ENCODE measurements around the gene ETV3. TPM values are rescaled to one million over a fixed set of nuclear protein-coding genes. Genes with fewer than 3 reads are reported as not detected.

ETV3 gene
- total RNA-seq, 2 experiments from 2014 or later, result 47.7 to 47.9 TPM

DNA sequence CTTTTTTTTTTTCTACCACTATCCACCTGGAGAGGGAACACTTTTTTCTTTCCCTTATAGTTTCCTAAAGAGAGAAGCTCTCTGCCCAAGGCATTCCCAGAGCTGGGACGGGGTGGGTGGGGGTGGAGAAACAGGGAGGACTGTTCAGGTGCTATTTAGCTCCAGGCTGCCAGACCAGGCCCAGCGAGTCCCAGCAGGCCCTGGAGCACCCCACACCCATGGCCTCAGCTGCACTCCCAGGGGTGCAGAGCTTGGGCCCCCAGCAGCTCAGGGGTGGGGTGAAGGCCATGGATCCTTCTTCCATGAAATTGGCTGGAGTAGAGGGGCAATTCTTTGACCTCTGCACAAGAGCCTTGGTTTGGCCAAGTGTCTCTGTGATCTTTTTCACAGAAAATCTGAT, 42.6 kb downstream of the ETV3 start:
- no peaks in the 10 kb centered on the region for H3K9me3 Mint-ChIP-seq
- DNase-seq (no peak), ATAC-seq (no peak)
- no peaks in the 10 kb centered on the region for H3K36me3 Mint-ChIP-seq (ENCODE audit: low read depth)
- ChIA-PET CTCF (interaction anchor here (5.4 kb wide), 1 partner anchor 61 kb away, joined by 27 read pairs; no protein-coding TSS in a partner anchor), POLR2A (interaction anchor here (0.8 to 1.0 kb wide), 2 partner anchors 10 to 24 kb away, joined by 3 read pairs; no protein-coding TSS in a partner anchor)
- no peak overlapping the region for H3K27ac Mint-ChIP-seq
- H3K4me3 Mint-ChIP-seq, result no peak overlapping the region
- TF ChIP-seq, protein P1, sequence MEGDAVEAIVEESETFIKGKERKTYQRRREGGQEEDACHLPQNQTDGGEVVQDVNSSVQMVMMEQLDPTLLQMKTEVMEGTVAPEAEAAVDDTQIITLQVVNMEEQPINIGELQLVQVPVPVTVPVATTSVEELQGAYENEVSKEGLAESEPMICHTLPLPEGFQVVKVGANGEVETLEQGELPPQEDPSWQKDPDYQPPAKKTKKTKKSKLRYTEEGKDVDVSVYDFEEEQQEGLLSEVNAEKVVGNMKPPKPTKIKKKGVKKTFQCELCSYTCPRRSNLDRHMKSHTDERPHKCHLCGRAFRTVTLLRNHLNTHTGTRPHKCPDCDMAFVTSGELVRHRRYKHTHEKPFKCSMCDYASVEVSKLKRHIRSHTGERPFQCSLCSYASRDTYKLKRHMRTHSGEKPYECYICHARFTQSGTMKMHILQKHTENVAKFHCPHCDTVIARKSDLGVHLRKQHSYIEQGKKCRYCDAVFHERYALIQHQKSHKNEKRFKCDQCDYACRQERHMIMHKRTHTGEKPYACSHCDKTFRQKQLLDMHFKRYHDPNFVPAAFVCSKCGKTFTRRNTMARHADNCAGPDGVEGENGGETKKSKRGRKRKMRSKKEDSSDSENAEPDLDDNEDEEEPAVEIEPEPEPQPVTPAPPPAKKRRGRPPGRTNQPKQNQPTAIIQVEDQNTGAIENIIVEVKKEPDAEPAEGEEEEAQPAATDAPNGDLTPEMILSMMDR (IDR thresholded peaks at IDR 0.05), result no peak
- H3K4me1 Mint-ChIP-seq (ENCODE audit: low read depth), result peaks cover 8% of the 10 kb centered on the region
- H3K27me3 Mint-ChIP-seq, result no peaks in the 10 kb centered on the region
- intact Hi-C loops (cut with micrococcal nuclease), result no loop called here

- Mint-ChIP-seq H3K9me3 (no peaks in the 10 kb centered on the region), H3K27me3 (peaks cover 3% of the 10 kb centered on the region), H3K27ac (no peak overlapping the region), H3K4me1 (ENCODE audit: low read depth) (peaks cover 8% of the 10 kb centered on the region), H3K36me3 (ENCODE audit: low read depth) (no peaks in the 10 kb centered on the region), H3K4me3 (no peak overlapping the region)
- TF ChIP-seq, protein P1 (IDR thresholded peaks at IDR 0.05), result no peak
- CTCF ChIA-PET, result interaction anchor here (5.4 kb wide), 1 partner anchor 61 kb away, joined by 27 read pairs; no protein-coding TSS in a partner anchor
- POLR2A ChIA-PET, result interaction anchor here (0.8 to 1.0 kb wide), 2 partner anchors 10 to 24 kb away, joined by 3 read pairs; no protein-coding TSS in a partner anchor
- intact Hi-C loops (cut with micrococcal nuclease), result no loop called here
- no peak for ATAC-seq
- DNase-seq, result no peak
These were observed 43.1 kb downstream of the ETV3 start for GRCh38 chr1:157095091-157095490.

- H3K9me3 Mint-ChIP-seq, result no peaks in the 10 kb centered on the region
- no peaks in the 10 kb centered on the region for H3K36me3 Mint-ChIP-seq (ENCODE audit: low read depth)
- no peaks in the 10 kb centered on the region for H3K4me1 Mint-ChIP-seq (ENCODE audit: low read depth)
- intact Hi-C loops (cut with micrococcal nuclease), result no loop called here
- DNase-seq, result no peak
- no peak for ATAC-seq
- ChIA-PET POLR2A (no interaction called here), CTCF (interaction anchor here (5.4 kb wide), 1 partner anchor 64 kb away, joined by 27 read pairs; no protein-coding TSS in a partner anchor)
- peaks cover 5% of the 10 kb centered on the region for H3K27me3 Mint-ChIP-seq
- no peak overlapping the region for H3K27ac Mint-ChIP-seq
- H3K4me3 Mint-ChIP-seq, result no peak overlapping the region
- TF ChIP-seq, protein P1 (IDR thresholded peaks at IDR 0.05), result no peak
These were observed 45.4 kb downstream of the ETV3 start for GRCh38 chr1:157092831-157093230.

DNA sequence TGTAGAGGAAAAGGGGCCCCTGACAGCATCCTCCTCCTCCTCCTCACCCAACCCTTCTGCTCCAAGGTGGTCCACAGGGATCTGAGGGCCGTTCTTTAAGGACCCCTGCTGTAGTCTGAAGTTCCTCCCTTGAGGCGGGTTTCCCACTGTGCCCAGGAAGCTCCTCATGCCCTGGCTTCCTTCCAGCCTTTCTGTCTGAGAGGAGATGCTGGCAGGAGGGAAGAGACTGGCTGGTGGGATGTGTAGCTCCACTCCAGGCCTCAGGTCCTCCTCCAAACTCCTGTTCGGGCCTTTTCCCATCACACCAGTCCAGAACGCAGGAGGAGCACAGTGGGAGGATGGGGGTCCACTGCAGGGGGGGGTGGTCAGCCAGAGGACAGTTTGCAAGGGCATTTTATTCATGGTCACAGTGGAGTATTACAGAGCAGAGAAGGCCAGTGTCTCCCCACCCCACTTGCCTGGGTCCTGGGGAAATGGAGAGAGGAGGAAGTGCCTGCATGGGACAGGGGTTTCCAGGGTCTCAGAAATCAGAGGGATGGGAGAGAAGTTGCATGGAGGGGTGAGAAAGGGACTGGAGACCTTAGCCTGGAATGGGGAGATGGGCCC, 46.4 kb downstream of the ETV3 start:
- Mint-ChIP-seq H3K27me3 (peaks cover 5% of the 10 kb centered on the region), H3K9me3 (no peaks in the 10 kb centered on the region), H3K4me1 (ENCODE audit: low read depth) (no peaks in the 10 kb centered on the region), H3K27ac (no peak overlapping the region), H3K36me3 (ENCODE audit: low read depth) (no peaks in the 10 kb centered on the region), H3K4me3 (no peak overlapping the region)
- CTCF ChIA-PET, result interaction anchor here (1.9 to 13.6 kb wide), 3 partner anchors 11 to 84 kb away, joined by 16 to 562 read pairs (median 24); no protein-coding TSS in a partner anchor
- no peak for DNase-seq
- POLR2A ChIA-PET, result interaction anchor here (0.7 to 1.0 kb wide), 2 partner anchors 63 to 65 kb away, joined by 3 read pairs; no protein-coding TSS in a partner anchor
- TF ChIP-seq, protein P1 (IDR thresholded peaks at IDR 0.05), result no peak
- intact Hi-C loops (cut with micrococcal nuclease), result loop anchor here (2.0 kb wide), 1 partner anchor 65 kb away; no protein-coding TSS in a partner anchor
- ATAC-seq, result no peak

GRCh38 chr1:157091186-157091585, 47.0 kb downstream of the ETV3 start:
- DNase-seq (no peak), ATAC-seq (no peak)
- intact Hi-C loops (cut with micrococcal nuclease), result loop anchor here (2.0 kb wide), 1 partner anchor 66 kb away; no protein-coding TSS in a partner anchor
- Mint-ChIP-seq H3K4me1 (ENCODE audit: low read depth) (no peaks in the 10 kb centered on the region), H3K27me3 (peaks cover 5% of the 10 kb centered on the region), H3K9me3 (no peaks in the 10 kb centered on the region), H3K27ac (no peak overlapping the region), H3K4me3 (no peak overlapping the region), H3K36me3 (ENCODE audit: low read depth) (no peaks in the 10 kb centered on the region)
- TF ChIP-seq, protein P1 (IDR thresholded peaks at IDR 0.05), result no peak
- ChIA-PET POLR2A (interaction anchor here (0.7 to 1.5 kb wide), 4 partner anchors 28 to 65 kb away, joined by 3 to 18 read pairs (median 3); no protein-coding TSS in a partner anchor), CTCF (interaction anchor here (0.8 to 13.6 kb wide), 19 partner anchors 8 to 253 kb away, joined by 4 to 562 read pairs (median 12); partner anchors contain the start of genes ETV3 and ETV3L)
